Lung (tissue), 12 donors: ENCODE measurements around the gene GLIS1. TPM values are rescaled to one million over a fixed set of nuclear protein-coding genes. Genes with fewer than 3 reads are reported as not detected.

Experiments used
- ATAC-seq: fragments of 200-7000 bp; cut with Tn5 transposase; one replicate; pipeline ENCODE4 v1.9.1; 2020; ENCODE audit warnings: moderate number of reproducible peaks; ENCODE audit not compliant: insufficient read depth, low FRiP score
- DNase-seq, 3 donors: peaks; one replicate each; pipeline ENCODE4 v3.0.0-alpha.2; 2013 to 2017
- H3K27ac ChIP-seq, 2 donors: one replicate each; pipeline ENCODE4 v1.5.1; 2013; ENCODE audit warnings: mild to moderate bottlenecking in 2 of 2, moderate library complexity in 2 of 2, control low read depth in 1 of 2, inconsistent platforms in 1 of 2, low read depth in 1 of 2, low read length in 1 of 2
- H3K27me3 ChIP-seq, 3 donors: one replicate each; pipeline ENCODE4 v1.5.1; 2013; ENCODE audit warnings: low read length in 2 of 3; ENCODE audit not compliant: control insufficient read depth in 3 of 3, insufficient read depth in 3 of 3
- H3K36me3 ChIP-seq, 4 donors: one replicate each; pipeline ENCODE4 v1.5.1; 2013; ENCODE audit warnings: low read length in 4 of 4, mild to moderate bottlenecking in 1 of 4, moderate library complexity in 1 of 4; ENCODE audit not compliant: control insufficient read depth in 4 of 4, insufficient read depth in 4 of 4
- H3K4me1 ChIP-seq, 5 donors: one replicate each; pipeline ENCODE4 v1.5.1; 2013; ENCODE audit warnings: low read length in 5 of 5, mild to moderate bottlenecking in 2 of 5, moderate library complexity in 1 of 5; ENCODE audit not compliant: control insufficient read depth in 5 of 5, insufficient read depth in 5 of 5
- H3K4me3 ChIP-seq: one replicate; pipeline ENCODE4 v1.5.1; 2013; ENCODE audit warnings: mild to moderate bottlenecking, control low read depth, moderate library complexity
- H3K9ac ChIP-seq, 2 donors: one replicate each; pipeline ENCODE4 v1.5.1; 2013; ENCODE audit warnings: low read length in 2 of 2, control low read depth in 1 of 2; ENCODE audit not compliant: insufficient read depth in 1 of 2
- H3K9me3 ChIP-seq, 4 donors: one replicate each; pipeline ENCODE4 v1.5.1; 2013; ENCODE audit warnings: low read length in 3 of 4, mild to moderate bottlenecking in 1 of 4, moderate library complexity in 1 of 4; ENCODE audit not compliant: control insufficient read depth in 4 of 4, insufficient read depth in 3 of 4
- WGBS, 2 donors: extraction: QIAGEN DNeasy Blood & Tissue Kit; methylation state at CpG; one replicate each; pipeline ENCODE4 v1.1.7; 2013; 5-methylcytosine and 5-hydroxymethylcytosine counted together
- polyA plus RNA-seq, 2 donors: library from polyadenylated mRNA; stranded (reverse); fragments of 200-250 nt; gene quantifications; one replicate each; pipeline ENCODE4 v1.2.1, GENCODE V29; 2013
- total RNA-seq, 2 donors: library from RNA; depleted of rRNA in 1 of 2; stranded (reverse); fragments of >200 nt in 1 of 2; gene quantifications; one replicate each; pipeline ENCODE4 v1.2.1, GENCODE V29; 2014 to 2021
- TF ChIP-seq, protein P1 (sequence below): IDR thresholded peaks from 2 replicates; pipeline ENCODE4 v1.5.1; 2012; ENCODE audit warnings: mild to moderate bottlenecking; ENCODE audit errors: control extremely low read depth, extremely low read depth
- donor health status: control.
- donor health status: control.
- donor health status: Bipolar disorder and iron deficiency.
- donor health status: healthy.
- donor health status: DM: yes; HTN: yes; CAD: no.

The GLIS1 gene
- total and polyA plus RNA-seq, 4 donors: 0.05 to 0.18 (median 0.17) TPM; not detected in 1

- H3K4me3 ChIP-seq: no peak overlapping the region
- no peak overlapping the region for H3K9ac ChIP-seq
- H3K36me3 ChIP-seq: no peaks in the 10 kb centered on the region
- peaks cover 0 to 3% (median 0%) of the 10 kb centered on the region in 4 donors for H3K9me3 ChIP-seq
- ATAC-seq: no peak
- H3K4me1 ChIP-seq: no peaks in the 10 kb centered on the region
- TF ChIP-seq, protein P1, sequence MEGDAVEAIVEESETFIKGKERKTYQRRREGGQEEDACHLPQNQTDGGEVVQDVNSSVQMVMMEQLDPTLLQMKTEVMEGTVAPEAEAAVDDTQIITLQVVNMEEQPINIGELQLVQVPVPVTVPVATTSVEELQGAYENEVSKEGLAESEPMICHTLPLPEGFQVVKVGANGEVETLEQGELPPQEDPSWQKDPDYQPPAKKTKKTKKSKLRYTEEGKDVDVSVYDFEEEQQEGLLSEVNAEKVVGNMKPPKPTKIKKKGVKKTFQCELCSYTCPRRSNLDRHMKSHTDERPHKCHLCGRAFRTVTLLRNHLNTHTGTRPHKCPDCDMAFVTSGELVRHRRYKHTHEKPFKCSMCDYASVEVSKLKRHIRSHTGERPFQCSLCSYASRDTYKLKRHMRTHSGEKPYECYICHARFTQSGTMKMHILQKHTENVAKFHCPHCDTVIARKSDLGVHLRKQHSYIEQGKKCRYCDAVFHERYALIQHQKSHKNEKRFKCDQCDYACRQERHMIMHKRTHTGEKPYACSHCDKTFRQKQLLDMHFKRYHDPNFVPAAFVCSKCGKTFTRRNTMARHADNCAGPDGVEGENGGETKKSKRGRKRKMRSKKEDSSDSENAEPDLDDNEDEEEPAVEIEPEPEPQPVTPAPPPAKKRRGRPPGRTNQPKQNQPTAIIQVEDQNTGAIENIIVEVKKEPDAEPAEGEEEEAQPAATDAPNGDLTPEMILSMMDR: no peak
- no peak overlapping the region for H3K27ac ChIP-seq
- WGBS, 2 donors: 91 to 92% methylated on average over 9 of the region's 9 CpGs
- DNase-seq: no peak
- H3K27me3 ChIP-seq: peaks cover 0 to 10% (median 0%) of the 10 kb centered on the region in 3 donors
Measured at GRCh38 chr1:53483170-53483569, 255.8 kb downstream of the GLIS1 start.

DNA sequence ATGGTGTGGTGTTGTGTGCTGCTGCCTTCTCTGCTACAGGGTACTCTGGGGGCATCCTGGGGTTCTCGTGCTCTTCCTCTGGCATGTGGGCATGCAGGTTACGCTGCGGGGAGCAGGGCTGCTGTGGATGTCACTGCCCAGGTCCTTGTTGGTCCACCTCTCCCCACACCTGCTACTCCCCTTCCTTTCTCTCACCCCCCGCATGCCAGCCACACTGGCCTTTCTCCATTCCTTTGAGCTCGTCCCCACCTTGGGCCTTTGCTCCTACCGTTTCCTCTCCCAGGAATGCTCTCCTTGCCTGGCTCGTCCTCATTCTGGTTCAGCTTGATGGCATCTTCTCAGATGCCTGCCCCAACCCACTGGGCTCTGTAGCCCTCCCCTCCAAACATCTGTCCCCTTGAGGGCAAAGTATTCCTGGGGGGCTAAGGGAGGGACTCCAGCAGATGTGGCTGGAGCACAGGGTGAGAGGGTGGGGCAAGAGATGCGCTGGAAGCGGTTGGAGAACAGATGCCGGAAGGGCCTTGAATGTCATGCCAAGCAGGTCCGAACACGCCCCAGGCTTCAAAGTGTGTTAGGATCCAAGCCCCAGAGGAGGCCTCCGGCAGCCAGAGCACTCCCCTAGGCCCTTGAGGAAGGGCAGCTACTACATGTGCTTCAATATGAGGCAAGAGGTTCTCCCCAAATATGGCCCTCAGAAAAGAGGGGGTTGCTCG, 256.4 kb downstream of the GLIS1 start:
- DNase-seq (no peak), ATAC-seq (no peak)
- Histone ChIP-seq H3K27ac (no peak overlapping the region), H3K27me3 (peaks cover 0 to 8% (median 0%) of the 10 kb centered on the region in 3 donors), H3K4me3 (no peak overlapping the region), H3K4me1 (peaks cover 0 to 3% (median 0%) of the 10 kb centered on the region in 5 donors), H3K9ac (no peak overlapping the region), H3K36me3 (no peaks in the 10 kb centered on the region), H3K9me3 (peaks cover 0 to 3% (median 0%) of the 10 kb centered on the region in 4 donors)
- TF ChIP-seq, protein P1: no peak
- 86 to 88% methylated on average over 14 of the region's 14 CpGs for WGBS, 2 donors

DNA sequence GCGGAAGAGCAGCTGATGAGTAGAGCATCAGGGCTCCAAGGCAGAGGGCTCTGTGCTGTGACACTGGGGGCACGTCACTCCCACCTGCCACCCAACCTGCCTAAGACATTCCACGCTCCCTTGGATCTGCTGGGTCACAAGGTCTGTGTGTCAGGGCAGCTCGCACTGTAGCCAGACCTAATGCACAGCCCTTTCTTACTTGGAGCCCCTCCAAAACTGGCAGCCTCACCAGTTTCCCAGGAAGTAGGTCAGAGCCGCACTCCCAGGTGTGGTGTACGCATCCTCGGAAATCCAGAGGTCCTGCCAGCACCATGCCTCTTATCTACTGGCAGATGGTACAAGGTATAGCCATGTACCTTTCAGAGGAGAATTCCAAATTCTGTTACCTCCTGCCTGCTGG, 257.5 kb downstream of the GLIS1 start:
- H3K27me3 ChIP-seq: peaks cover 0 to 4% (median 0%) of the 10 kb centered on the region in 3 donors
- no peak for DNase-seq
- H3K9me3 ChIP-seq: peaks cover 0 to 3% (median 0%) of the 10 kb centered on the region in 4 donors
- TF ChIP-seq, protein P1: no peak
- ATAC-seq: no peak
- no peaks in the 10 kb centered on the region for H3K36me3 ChIP-seq
- H3K27ac ChIP-seq: no peak overlapping the region
- no peak overlapping the region for H3K4me3 ChIP-seq
- no peak overlapping the region for H3K9ac ChIP-seq
- WGBS, 2 donors: 84 to 94% methylated on average over 7 of the region's 7 CpGs
- H3K4me1 ChIP-seq: peaks cover 0 to 3% (median 0%) of the 10 kb centered on the region in 5 donors

- ATAC-seq (no peak), DNase-seq (no peak)
- no peak overlapping the region for H3K9ac ChIP-seq
- peaks cover 0 to 3% (median 0%) of the 10 kb centered on the region in 5 donors for H3K4me1 ChIP-seq
- H3K4me3 ChIP-seq: no peak overlapping the region
- H3K27ac ChIP-seq: no peak overlapping the region
- no peaks in the 10 kb centered on the region for H3K27me3 ChIP-seq
- peaks cover 0 to 3% (median 0%) of the 10 kb centered on the region in 4 donors for H3K9me3 ChIP-seq
- TF ChIP-seq, protein P1: no peak
- 89% methylated on average over 11 of the region's 11 CpGs for WGBS, 2 donors
- no peaks in the 10 kb centered on the region for H3K36me3 ChIP-seq
Measured at GRCh38 chr1:53480678-53481077, 258.3 kb downstream of the GLIS1 start.
